Parathyroid adenoma (tissue), 2 donors: Measurements from ENCODE around the gene LHFPL6.
"Not testable (repeated sequence)": the region's sequence is repeated elsewhere in the genome, so short reads cannot be mapped to it uniquely, and the experiment has no call there.

Experiments used
- H2AFZ ChIP-seq: fragments of 300-600 bp; sonication (generic); one replicate; pipeline ENCODE4 v1.7.0; 2017; ENCODE audit warnings: antibody characterized with exemption, mild to moderate bottlenecking
- H3K27ac ChIP-seq: fragments of 300-600 bp; sonication (generic); one replicate; pipeline ENCODE4 v1.7.0; 2017
- H3K27me3 ChIP-seq: fragments of 300-600 bp; sonication (generic); one replicate; pipeline ENCODE4 v1.7.0; 2017; ENCODE audit warnings: low read length; ENCODE audit not compliant: control insufficient read depth, insufficient read depth
- H3K36me3 ChIP-seq: fragments of 300-600 bp; sonication (generic); one replicate; pipeline ENCODE4 v1.7.0; 2017; ENCODE audit warnings: low read length; ENCODE audit not compliant: control insufficient read depth, insufficient read depth
- H3K4me1 ChIP-seq: fragments of 300-600 bp; sonication (generic); one replicate; pipeline ENCODE4 v1.7.0; 2017; ENCODE audit warnings: control low read depth
- H3K4me2 ChIP-seq: fragments of 300-600 bp; sonication (generic); one replicate; pipeline ENCODE4 v1.7.0; 2017; ENCODE audit warnings: low read length
- H3K4me3 ChIP-seq: fragments of 300-600 bp; sonication (generic); one replicate; pipeline ENCODE4 v1.7.0; 2017; ENCODE audit warnings: low read depth, low read length
- H3K79me2 ChIP-seq: fragments of 300-600 bp; sonication (generic); one replicate; pipeline ENCODE4 v1.7.0; 2017; ENCODE audit warnings: control low read depth
- H3K9ac ChIP-seq: fragments of 300-600 bp; sonication (generic); one replicate; pipeline ENCODE4 v1.7.0; 2017; ENCODE audit warnings: mild to moderate bottlenecking
- H3K9me3 ChIP-seq: fragments of 300-600 bp; sonication (generic); one replicate; pipeline ENCODE4 v1.7.0; 2017; ENCODE audit warnings: low read length; ENCODE audit not compliant: control insufficient read depth
- TF ChIP-seq, protein P1 (sequence below): fragments of 300-600 bp; sonication (generic); IDR thresholded peaks from one replicate; pipeline ENCODE4 v1.7.0; 2017; ENCODE audit warnings: antibody characterized with exemption, mild to moderate bottlenecking
- donor health status: primary hyperparathyroidism.

Gene LHFPL6

DNA sequence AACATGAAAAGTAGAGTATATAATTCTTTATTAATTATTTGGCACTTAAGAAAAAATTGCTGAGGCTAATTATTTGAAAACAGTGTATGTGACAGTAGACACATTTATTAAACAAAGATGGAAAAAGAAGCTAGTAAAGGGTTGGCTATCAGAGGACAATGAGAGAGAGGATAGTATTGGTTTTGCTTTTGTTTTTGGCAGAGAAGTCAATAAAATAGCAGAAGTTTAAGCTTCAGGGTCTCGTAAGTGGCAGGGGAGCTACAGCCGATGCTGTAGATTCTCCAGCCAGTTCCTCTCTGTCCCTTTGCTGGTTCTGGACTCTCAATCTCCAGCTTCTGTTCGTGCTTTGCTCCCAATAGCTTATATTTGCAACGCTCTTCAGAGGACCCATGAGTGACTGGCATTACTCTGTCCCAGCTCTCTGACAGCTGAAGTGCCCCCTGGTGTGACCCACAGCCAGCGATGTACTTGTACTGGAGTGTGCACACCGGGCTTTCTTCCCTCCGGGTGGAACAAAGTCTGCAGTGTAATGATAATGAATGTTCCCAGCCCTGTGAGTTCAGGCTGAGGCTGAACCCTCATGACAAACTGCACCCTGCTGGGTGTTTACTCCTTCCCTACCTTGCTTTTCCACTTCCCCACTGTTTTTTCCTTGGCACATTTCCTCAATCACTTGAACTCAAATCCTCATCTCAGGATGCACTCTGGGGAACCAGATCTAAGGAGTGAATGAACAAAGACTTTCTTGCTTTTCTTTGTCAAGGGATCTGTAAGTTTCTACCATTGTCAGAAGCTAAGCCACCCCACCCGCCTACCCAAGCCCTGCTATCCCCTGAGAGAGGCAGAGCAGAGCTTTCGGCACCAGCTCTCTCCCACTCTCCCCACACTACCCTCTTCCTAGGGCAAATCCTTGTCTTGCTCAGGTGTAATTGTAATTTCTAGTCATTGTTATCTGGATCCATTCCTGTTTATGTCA lies 254.8 kb downstream of the LHFPL6 start:
- no peak overlapping the region for H3K9ac ChIP-seq
- H3K27ac ChIP-seq = no peak overlapping the region
- no peak overlapping the region for H3K4me3 ChIP-seq
- H3K27me3 ChIP-seq = no peaks in the 10 kb centered on the region
- no peaks in the 10 kb centered on the region for H3K4me1 ChIP-seq
- TF ChIP-seq, protein P1, sequence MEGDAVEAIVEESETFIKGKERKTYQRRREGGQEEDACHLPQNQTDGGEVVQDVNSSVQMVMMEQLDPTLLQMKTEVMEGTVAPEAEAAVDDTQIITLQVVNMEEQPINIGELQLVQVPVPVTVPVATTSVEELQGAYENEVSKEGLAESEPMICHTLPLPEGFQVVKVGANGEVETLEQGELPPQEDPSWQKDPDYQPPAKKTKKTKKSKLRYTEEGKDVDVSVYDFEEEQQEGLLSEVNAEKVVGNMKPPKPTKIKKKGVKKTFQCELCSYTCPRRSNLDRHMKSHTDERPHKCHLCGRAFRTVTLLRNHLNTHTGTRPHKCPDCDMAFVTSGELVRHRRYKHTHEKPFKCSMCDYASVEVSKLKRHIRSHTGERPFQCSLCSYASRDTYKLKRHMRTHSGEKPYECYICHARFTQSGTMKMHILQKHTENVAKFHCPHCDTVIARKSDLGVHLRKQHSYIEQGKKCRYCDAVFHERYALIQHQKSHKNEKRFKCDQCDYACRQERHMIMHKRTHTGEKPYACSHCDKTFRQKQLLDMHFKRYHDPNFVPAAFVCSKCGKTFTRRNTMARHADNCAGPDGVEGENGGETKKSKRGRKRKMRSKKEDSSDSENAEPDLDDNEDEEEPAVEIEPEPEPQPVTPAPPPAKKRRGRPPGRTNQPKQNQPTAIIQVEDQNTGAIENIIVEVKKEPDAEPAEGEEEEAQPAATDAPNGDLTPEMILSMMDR = no peak
- no peak overlapping the region for H3K4me2 ChIP-seq
- no peak overlapping the region for H2AFZ ChIP-seq
- H3K9me3 ChIP-seq = no peaks in the 10 kb centered on the region
- no peaks in the 10 kb centered on the region for H3K36me3 ChIP-seq
- no peaks in the 10 kb centered on the region for H3K79me2 ChIP-seq

DNA sequence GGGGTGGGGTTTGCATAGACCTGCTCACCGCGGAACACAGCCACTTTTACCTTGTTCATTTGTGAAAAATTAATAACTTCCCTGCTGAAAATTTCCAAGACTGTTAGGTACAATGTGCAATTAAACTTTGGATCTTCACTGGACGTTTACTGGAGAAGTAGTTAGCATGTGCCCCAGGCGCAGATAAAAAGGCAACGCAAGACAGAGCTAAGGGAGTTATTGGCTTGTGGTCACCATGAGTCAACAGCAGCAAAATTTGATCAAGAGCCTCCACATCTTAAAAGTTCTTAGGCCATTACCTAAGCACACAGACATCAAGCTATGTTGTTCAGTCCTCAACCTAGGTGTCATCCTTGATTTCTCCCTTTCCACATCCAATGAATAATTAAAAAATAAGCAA lies 257.0 kb downstream of the LHFPL6 start:
- no peaks in the 10 kb centered on the region for H3K9me3 ChIP-seq
- H2AFZ ChIP-seq = no peak overlapping the region
- TF ChIP-seq, protein P1 = no peak
- H3K4me1 ChIP-seq = no peaks in the 10 kb centered on the region
- H3K27me3 ChIP-seq = no peaks in the 10 kb centered on the region
- no peaks in the 10 kb centered on the region for H3K36me3 ChIP-seq
- no peak overlapping the region for H3K9ac ChIP-seq
- H3K79me2 ChIP-seq = no peaks in the 10 kb centered on the region
- H3K4me2 ChIP-seq = no peak overlapping the region
- no peak overlapping the region for H3K4me3 ChIP-seq
- H3K27ac ChIP-seq = no peak overlapping the region

DNA sequence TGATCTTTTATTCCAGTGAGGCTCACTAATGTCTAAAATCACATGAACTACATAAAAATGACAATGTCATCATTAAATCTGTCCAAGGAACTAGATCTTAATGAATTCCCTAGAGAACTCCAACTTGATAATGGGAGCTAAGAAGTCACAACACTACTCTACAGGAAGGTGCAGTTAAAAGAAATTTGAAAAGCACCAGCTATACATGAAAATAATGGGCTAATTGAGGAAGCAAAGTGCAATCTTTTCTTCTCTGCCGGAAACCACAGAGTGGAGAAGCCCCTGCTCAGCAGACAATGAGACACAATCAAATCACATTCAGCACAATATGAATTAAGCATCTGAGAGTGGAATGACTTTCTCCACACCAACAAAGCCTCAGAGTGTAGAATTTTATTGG lies 261.7 kb downstream of the LHFPL6 start:
- H3K79me2 ChIP-seq = no peaks in the 10 kb centered on the region
- TF ChIP-seq, protein P1 = no peak
- H3K27ac ChIP-seq = no peak overlapping the region
- H3K36me3 ChIP-seq = no peaks in the 10 kb centered on the region
- H2AFZ ChIP-seq = no peak overlapping the region
- H3K4me3 ChIP-seq = no peak overlapping the region
- no peaks in the 10 kb centered on the region for H3K4me1 ChIP-seq
- no peaks in the 10 kb centered on the region for H3K27me3 ChIP-seq
- no peaks in the 10 kb centered on the region for H3K9me3 ChIP-seq
- H3K4me2 ChIP-seq = no peak overlapping the region
- no peak overlapping the region for H3K9ac ChIP-seq

DNA sequence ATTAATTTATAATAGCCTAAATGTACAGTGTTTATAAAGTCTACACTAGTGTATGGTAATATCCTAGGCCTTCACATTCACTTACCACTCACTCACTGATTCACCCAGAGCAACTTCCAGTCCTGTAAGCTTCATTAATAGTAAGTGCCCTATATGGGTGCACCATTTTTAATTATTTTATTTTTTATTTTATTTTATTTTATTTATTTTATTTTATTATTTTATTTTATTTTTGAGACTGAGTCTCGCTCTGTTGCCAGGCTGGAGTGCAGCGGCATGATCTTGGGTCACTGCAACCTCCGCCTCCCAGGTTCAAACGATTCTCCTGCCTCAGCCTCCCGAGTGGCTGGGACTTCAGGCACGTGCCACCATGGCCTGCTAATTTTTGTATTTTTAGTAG lies 264.9 kb downstream of the LHFPL6 start:
- H3K9ac ChIP-seq, H3K9me3 ChIP-seq, H3K36me3 ChIP-seq, H3K4me1 ChIP-seq, H3K79me2 ChIP-seq, H2AFZ ChIP-seq, H3K4me3 ChIP-seq, H3K27ac ChIP-seq, H3K27me3 ChIP-seq, H3K4me2 ChIP-seq: not testable (repeated sequence)

DNA sequence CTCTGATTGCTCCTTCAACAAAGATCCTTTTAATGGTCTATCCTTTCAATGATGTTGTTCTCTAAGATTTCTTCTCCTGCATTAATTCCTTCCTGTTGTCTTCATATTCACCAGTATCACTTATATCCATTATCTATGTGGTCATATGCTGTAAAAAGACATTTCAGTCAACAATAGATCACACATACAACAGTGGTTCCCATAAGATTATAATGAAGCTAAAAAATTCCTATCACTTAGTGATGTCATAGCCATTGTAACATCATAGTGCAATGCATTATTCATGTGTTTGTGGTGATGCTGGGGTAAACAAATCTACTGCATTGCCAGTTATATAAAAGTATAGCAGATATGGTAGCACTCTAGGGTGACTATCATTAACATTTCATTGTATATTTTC lies 266.1 kb downstream of the LHFPL6 start:
- Histone ChIP-seq H3K4me3 (no peak overlapping the region), H3K79me2 (no peaks in the 10 kb centered on the region), H3K4me2 (no peak overlapping the region), H3K27ac (no peak overlapping the region), H3K27me3 (no peaks in the 10 kb centered on the region), H3K9me3 (no peaks in the 10 kb centered on the region), H2AFZ (no peak overlapping the region), H3K9ac (no peak overlapping the region), H3K36me3 (no peaks in the 10 kb centered on the region), H3K4me1 (no peaks in the 10 kb centered on the region)
- TF ChIP-seq, protein P1 = no peak
